GM13977 (cell line): ENCODE measurements around the gene GULP1.

Source experiments
- DNase-seq: peaks from one replicate; pipeline ENCODE4 v3.0.0; 2012; ENCODE audit warnings: low spot score
- CTCF ChIP-seq: IDR thresholded peaks from 2 replicates; pipeline ENCODE4 v1.5.1; 2012; ENCODE audit warnings: mild to moderate bottlenecking, control low read depth; ENCODE audit not compliant: insufficient read depth; ENCODE audit errors: extremely low read depth, missing control alignments
- in situ Hi-C: fragments of 300-500 bp; cut with MboI; formaldehyde crosslinking; loops from one replicate; pipeline ENCODE4 v1.12.0; 2022; ENCODE audit warnings: low sequenced_read_pairs, low pct_unique_long_range_greater_than_20kb, mixed read lengths, inconsistent platforms; ENCODE audit not compliant: unreplicated experiment

Gene GULP1

GRCh38 chr2:188291617-188292347 lies at the start of gene GULP1:
TSS of gene GULP1 (plus strand) at chr2:188291874. CDS start at chr2:188477703, 185,829 bp downstream.
- DNase-seq, result peak; percentile 36
- peak; percentile 34 for TF ChIP-seq CTCF
- in situ Hi-C loops, result no loop called here

GRCh38 chr2:188243381-188243780 lies 48.3 kb upstream of the GULP1 start:
- DNase-seq, result no peak
- in situ Hi-C loops, result no loop called here
- no peak for TF ChIP-seq CTCF

- DNase-seq, result no peak
- in situ Hi-C loops, result no loop called here
- TF ChIP-seq CTCF, result no peak
Observed at GRCh38 chr2:188244383-188244782, 47.3 kb upstream of the GULP1 start.

- no peak for TF ChIP-seq CTCF
- in situ Hi-C loops, result no loop called here
- DNase-seq, result no peak
Observed at GRCh38 chr2:188245230-188245629, 46.4 kb upstream of the GULP1 start.

GRCh38 chr2:188248513-188248912 lies 43.2 kb upstream of the GULP1 start:
- no peak for DNase-seq

GRCh38 chr2:188251034-188251433 lies 40.6 kb upstream of the GULP1 start:
- in situ Hi-C loops, result no loop called here
- TF ChIP-seq CTCF, result no peak
- no peak for DNase-seq

More at GRCh38 chr2:188248513-188248912, 43.2 kb upstream of the GULP1 start:
- in situ Hi-C loops, result no loop called here
- TF ChIP-seq CTCF, result no peak
